GM18511 (cell line): ENCODE results near the gene SH3BGRL2.
"Not testable (repeated sequence)": the region's sequence is repeated elsewhere in the genome, so short reads cannot be mapped to it uniquely, and the experiment has no call there.

Experiments used
- ATAC-seq: cut with Tn5 transposase; IDR thresholded peaks from one replicate; pipeline ENCODE4 v1.9.1; 2021; ENCODE audit warnings: mild to moderate bottlenecking, moderate library complexity; ENCODE audit not compliant: unreplicated experiment

The SH3BGRL2 gene

DNA sequence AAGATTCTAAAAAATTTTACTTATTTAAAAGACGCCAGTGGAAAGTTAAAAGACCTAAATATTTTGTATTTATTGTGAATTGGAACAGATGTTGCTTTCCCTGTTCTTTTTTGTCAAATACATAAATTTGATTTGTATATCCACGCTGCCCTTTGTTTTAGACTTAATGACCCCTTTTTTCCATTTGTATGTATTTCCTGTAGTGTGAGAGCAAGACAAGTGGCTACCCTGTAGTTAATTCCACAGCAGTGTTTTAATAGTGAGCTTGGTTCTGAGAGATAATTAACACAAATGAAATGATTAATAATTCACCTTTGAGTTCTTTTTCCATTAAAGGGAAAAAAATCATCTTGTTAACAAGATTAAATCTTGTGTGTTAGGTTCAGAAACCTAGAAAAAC lies 16.6 kb downstream of the SH3BGRL2 start:
- ATAC-seq: no peak

DNA sequence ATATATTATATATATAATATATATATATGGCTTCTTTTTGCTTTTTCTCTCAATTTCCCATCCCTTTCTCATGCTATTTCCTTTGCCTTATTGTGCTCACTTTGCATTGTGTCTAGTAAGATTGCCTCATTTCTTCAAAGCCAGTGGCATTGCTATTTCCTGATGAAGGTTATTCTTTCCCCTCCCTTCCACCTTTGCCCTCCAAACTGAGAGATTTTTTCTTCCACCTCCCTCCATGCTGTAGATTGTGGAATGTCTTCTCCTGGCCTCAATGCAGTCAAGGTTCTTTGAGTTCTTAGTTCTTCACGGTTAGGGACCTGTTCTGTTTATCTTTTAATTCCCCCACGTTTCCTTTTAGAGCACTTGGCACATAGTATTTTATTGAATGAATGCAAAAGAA lies 17.2 kb downstream of the SH3BGRL2 start:
- ATAC-seq: no peak

DNA sequence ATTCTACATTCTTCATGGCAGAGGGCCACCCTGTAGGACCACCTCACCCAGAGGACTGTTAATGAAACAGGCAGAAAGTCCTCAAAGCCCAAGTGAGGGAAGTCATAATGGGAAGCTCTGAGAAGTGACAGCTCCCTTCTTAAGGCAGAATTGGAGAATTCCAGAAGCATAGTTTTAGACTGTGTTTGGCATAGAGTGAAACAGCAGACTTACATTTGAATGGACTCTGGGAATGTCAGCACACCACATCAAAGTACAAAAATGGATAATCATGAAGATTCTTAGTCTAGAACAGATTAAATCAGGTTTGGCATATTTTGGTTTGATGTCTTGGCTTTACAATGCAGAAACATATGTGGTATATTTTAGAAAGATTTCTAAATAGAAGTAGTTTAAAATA lies 17.9 kb downstream of the SH3BGRL2 start:
- no peak for ATAC-seq

DNA sequence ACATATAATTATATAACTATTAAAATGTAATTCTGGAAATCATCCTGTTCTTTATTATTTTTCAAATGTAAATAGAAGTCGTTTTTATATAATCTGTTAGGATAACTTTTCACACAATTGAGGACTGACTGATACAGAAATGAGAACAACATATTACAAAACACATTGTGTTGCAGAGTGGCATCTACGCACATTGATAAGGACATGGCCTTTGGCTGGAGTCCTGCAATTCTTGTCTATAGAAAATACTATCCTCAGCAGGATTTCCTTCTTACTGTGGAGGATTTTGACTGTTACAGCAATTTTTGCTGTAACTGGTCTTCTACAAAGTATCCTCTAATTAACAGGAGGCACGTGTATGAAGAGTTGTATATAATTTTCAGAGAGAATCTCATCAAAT lies 19.8 kb downstream of the SH3BGRL2 start:
- no peak for ATAC-seq

DNA sequence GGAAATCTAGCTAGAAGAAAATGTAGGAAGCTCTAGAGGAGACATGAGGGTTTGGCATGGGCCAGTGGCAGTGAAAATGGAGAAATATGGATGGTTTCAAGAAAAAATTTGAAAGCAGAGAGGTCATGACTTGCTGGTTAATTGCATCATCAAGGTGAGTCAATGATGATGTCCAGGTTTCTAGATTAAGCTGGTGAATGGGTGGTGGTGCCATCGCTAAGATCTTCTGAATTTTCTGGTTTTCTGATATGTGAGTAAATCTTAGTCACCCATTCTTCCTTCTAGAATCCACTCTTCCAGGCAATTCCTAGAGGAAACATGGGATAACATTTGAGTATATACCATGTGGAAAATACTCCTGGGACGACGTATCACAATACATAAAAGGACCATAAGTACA lies 25.0 kb downstream of the SH3BGRL2 start:
- ATAC-seq: no peak

DNA sequence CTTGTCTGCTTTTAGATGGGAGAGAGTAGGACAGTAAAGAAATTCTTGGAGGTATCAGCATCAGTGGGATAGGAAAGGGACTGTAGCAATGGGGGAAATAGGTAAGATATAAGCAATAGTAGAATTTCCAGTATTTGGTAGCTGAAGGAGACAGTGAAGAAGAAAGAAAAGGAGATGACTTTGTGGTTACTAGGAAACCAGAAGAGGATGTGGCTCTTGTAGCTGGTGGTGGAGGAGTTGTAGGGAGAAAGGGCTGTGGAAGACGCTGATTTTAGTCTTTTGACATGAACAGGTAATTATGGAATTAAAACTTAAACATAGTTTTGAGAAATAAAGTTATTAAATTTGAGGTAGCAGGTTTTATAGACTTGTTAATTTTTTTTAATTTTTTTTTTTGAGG lies 26.1 kb downstream of the SH3BGRL2 start:
- no peak for ATAC-seq

DNA sequence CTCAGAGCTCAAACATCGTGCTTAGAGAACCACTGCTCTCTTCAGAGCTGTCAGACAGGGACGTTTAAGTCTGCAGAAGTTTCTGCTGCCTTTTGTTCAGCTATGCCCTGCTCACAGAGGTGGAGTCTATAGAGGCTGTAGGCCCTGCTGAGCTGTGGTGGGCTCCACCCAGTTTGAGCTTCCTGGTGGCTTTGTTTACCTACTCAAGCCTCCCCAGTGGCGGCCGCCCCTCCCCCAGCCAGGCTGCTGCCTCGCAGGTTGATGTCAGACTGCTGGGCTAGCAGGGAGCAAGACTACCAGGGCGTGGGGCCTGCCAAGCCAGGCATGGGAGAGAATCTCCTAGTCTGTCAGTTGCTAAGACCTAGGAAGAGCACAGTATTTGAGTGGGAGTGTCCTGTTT lies 32.5 kb downstream of the SH3BGRL2 start:
- ATAC-seq: not testable (repeated sequence)

DNA sequence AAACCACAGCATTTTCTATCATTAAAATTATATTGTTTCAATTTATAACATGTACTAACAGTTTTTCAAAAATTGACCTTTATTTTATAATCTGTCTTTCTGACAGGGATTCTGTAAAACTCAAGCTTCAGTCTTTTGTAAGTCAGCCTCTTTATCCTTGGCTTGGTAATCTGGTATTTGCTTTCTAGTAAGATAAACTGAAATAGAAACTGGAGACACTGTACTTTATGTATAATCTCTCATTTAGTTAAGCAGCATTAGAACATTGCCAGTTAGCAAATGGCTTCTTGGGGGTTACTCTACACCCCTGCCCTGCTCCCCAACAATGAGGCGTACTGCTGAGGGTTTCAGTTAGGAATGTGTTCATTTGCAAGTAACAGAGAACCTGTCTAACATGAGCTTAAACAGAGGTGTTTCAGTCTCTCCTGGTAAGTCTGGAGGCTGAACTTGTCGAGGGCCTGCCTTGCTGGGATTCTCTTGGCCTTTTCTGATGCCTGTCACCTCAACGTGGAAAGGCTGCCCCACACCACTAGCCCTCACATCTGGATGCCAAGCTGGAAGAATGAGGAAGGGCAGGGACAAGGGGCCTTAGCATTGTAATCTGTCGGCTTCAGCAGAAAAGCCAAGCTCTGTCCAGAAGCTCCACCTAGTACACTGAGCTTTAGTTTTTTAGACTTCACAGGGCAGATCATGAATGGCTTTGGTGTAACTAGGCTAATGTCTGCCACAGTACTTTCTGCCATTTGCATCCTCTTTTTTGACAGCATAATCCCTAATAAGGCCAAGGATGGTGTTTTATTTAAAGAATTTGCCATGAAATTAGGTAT lies 34.8 kb downstream of the SH3BGRL2 start:
- ATAC-seq: no peak

DNA sequence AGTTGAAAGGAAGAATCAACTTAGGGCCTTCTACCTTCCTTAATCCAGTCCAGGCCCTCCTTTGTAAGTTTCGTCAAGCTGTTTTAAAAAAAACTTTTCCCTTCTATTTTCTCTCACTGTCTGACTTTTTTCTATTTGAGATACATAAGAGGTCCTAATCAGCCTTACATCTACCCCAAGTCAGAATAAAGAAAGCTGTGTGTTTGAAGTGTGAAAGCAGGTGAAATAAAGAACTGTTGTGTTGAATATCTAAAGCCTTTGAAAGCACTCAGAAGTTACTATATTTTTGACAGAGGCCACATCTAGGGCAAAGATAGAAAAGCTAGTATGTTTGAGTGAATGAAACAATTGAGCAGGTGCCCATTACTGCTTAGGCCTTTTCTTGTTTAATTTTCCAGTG lies 35.5 kb downstream of the SH3BGRL2 start:
- ATAC-seq: no peak

DNA sequence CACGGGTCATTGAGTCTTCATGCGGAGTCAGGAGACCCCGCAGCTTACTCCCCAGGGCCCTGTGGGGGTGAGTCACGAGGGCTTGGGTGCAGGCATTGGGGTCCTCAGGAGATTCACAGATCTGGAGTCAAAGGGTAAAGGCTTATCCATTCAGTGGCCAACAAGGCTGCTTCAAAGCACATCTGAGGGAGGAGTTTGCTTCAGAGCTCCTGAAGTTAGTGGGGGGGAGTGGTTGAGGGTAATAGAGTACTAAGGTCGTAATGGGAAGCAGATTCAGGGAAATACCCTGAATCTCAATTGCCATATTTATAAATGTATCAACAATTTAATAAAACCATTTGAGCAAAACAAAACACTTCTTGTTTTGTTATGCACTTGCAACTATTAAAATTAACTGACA lies 37.3 kb downstream of the SH3BGRL2 start:
- ATAC-seq: no peak

DNA sequence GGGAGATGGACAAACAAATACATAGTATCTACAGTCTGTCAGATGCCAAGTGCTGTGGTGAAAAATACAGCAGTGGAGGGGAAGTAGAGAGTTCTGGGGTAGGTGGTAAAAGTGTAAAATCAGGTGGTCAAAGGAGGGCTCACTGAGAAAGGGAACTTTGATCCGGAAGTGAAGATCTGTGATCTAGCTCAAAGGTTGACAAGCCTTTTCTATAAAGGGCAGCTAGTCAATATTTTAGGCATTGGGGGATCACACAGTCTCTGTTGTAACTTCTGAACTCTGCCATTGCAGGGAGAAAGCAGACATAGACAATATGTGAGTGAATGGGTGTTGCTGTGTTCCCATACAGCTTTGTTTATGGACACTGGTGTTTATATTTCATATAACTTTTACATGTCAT lies 38.6 kb downstream of the SH3BGRL2 start:
- no peak for ATAC-seq

DNA sequence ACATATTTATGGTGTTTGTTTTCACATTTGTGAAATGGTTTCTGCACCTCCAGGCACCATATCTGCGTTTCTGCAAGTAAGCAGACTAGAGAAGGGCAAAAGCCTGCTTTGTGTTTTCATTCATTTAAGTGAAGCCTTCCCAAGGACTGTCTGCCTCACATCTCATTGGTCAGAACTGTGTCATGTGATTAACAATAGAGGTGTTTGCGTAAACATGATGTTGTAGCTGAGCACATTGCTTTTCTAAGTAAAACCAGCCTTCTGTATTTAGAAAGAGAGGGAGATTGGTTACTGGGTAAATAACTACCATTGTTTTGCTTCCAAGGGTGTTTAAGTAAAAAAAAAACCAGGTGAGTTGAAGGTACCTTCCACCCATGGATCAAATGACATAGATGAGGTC lies 39.7 kb downstream of the SH3BGRL2 start:
- no peak for ATAC-seq

DNA sequence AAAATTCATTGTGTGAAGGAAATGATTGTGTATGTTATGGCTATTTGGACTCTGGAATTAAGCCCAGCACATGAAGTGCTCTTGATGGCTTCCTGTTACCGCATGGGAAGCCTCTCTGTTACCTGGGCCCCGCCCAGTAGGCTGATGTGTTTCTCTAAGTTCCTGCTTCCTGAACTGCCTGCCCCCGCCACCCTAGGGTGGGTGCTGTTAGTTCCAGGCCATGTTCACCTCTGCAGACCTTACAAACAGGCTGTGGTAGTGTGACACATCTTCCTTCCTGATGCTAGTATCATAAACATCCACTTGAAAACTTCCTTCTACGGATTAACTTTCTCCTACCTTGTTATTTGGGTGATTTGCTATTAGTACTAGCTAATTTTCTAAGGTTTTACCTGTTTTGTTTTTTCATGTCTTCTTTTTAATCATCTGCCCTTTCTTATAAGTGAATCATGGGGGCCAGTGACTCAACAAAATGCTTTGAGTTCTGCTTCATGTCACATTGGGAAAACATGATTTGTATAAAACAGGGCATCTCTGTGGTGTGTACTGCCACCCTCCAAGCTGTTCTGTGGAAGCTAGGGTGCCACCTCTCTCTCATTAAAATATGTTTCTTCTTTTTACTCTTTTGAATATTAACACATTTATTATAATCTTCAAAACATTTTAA lies 40.6 kb downstream of the SH3BGRL2 start:
- ATAC-seq: no peak

DNA sequence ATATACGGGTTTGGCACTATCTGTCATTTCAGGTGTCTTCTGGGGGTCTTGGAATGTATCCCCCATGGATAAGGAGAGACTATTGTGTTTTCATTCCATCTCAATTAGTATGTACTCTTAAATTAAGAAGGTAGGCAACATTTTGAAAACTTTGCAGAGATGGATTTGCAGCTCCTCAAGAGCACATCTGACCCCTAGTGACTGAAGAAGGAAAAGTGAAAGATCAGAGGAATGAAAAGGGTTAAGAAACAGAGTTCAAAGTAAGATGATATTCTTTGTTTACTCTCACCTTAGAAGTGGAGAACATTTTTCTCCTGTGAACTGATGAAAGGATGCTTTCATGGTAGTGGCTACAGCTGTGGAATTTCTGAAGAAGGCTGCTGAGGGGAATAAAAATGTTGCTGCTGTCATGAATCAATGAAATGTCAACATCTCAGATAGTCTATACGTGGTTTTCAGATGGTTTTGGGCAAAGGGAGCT lies 41.5 kb downstream of the SH3BGRL2 start:
- no peak for ATAC-seq

DNA sequence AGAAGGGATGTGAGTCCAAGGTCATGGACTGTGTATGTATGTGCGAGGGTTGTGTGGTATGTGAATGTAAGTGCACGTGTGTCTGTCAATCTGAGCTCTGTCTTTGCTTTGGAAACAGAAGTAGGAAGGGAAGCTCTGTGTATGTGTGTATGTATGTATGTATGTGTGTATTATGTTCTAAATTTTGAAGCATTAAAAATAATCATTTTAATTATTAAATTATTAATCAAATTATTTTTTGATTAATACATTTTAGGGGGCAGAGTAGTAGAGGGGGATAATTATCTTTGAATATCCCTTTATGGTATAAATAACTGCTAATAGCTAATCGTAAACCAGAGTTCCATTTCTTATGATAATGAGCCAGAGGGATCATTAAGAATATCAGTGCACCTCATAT lies 42.8 kb downstream of the SH3BGRL2 start:
- ATAC-seq: no peak

DNA sequence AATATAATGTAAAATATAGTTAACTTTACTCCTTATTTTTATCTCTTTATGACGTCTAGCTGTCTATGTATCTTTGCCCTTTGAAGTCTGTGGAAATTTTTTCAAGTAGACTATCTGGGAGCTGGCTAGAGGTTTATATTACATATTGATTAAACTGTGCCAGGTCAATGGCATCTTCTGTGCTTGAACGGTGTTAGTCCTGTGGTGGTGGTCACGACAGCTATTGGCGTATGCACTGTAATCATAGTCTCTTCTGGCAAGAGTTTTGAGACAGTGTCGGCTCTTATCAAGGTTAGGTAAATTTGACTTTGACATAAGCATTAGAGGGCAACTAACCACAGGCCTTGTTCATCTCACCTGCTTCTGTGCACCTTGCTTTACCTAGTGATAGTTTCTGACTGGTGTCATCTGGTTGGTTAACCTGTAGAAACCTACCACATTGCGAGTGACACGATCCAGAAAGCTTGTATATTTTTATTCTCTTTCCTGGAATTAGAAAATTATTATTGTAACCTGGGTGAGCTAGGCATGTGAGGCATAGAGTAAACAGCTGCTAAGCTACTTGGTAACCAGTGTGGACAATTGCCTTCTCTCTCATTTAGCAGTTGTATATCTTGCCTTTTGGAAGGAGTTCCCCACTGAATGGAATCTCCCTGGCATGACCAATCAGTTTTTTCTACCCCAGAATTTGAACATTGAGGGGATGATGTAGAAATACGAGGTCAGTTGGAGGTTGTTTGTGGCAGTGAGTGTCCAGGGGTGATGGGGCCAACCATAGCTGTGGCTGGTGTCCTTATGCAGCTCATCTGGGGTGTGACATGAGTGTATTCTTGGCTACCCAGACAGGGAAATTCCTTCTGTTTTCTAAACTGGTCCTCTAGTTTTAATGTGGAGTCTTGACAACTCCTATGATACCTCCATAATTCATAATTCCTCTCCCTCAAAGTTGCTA lies 45.9 kb downstream of the SH3BGRL2 start:
- no peak for ATAC-seq

DNA sequence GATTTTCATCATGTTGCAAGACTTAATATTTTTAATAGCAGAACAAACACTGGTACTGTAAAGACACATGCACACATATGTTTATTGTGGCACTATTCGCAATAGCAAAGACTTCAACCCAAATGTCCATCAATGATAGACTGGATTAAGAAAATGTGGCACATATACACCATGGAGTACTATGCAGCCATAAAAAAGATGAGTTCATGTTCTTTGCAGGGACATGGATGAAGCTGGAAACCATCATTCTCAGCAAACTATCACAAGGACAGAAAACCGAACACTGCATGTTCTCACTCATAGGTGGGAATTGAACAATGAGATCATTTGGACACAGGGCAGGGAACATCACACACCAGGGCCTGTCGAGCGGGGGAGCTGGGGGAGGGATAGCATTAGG lies 51.6 kb downstream of the SH3BGRL2 start:
- ATAC-seq: not testable (repeated sequence)

DNA sequence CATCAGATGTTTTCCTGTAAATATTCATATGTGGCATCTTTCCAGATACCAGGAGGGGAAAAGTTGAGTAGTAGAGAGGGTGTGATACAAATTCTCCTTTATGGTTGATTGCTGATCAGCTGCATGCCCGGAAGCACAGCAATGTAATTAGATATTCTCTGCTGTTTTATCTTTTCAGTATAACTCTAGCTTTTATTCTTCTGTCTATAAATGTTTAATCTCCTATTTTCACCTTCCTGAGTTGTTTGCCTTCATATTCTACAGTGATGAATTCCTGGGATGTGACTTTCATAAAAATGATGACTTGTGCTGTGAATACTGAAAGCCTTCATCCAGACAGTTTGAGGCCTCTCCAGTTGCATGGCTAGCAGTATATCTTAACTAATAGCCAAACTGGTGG lies 53.7 kb downstream of the SH3BGRL2 start:
- no peak for ATAC-seq

DNA sequence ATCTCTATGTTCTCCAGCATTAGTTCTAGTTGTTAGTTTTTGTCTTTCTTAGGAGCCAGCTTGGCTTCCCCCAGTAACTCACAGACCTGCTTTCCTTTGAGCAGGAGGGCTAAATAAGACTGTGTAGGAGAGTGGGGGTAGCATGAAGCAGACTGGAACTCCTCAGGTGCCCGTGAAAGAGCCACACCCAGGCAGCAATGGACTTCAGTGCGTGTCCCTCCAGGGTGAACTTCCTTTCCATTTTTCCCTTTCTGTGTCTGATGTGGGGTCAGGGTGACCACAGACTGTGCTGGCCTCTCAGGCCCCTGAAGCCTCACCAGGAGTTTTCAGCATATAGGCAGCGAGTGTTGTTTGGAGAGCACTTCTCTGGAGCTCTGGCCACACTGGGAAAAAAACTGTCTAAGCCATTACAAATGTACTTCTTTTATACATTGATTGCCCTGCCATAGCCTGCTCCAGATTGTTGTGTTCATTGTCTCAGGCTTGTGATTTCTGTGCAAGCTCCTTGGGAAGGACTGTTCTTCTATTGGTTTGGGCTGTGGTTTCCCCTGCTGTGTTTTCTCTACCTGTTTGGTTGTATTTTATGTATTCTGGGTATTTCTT lies 55.7 kb downstream of the SH3BGRL2 start:
- ATAC-seq: no peak

DNA sequence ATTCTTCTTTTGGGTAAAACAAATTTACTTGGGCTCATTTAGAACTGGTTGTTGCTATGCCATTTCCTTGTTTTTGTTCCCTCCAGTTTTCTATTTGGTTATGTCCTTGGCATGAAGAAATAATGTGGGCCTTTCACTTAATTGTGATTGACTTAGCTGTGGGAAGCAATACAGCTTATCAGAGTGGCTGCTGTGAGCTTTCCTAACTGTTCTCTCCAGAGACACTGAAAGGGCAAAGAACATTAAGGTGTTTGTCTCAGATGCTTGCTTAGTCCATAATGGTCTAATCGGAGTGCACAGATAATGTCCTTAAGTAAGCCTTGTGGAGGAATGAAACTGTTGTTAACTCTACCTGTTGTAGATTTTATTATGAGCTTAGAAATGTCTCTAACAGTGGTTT lies 56.6 kb downstream of the SH3BGRL2 start:
- no peak for ATAC-seq

DNA sequence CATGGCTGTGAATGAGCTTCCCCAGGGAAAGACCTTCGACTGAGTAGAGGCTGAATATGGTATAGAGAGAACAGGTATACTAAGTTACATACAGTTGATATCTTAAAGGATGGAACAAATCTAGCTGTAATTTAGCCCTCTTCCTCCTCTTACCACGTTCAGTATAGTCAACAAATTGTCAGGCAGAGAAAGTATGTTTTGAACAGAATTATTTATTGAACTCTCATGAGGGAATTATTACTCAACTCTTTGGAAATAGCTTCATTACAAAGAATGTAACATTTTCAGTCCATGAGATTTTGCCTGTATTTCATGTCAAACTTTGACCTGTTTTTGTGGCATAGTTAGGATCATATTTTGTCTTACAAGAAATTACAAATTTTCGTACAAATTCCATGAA lies 63.0 kb downstream of the SH3BGRL2 start:
- no peak for ATAC-seq
